Measurements from ENCODE around the gene ARMH2. TPM values are rescaled to one million over a fixed set of nuclear protein-coding genes. Genes with fewer than 3 reads are reported as not detected.
A peak's percentile ranks its signal among the peaks of the same experiment; 100 is the strongest.

The ARMH2 gene
- total and polyA plus RNA-seq, 9 of the 15 experiments (the other 6 are each of a cell fraction or from before 2014, with no cell fraction given) = not detected

GRCh38 chr6:24763578-24763977 lies 35.1 kb downstream of the ARMH2 start (continued):
- TF ChIP-seq ZEB2 (IDR thresholded peaks at IDR 0.05) (0 out of 2 replicates have a peak, but pooled peaks have one; percentile 15), YBX1 (IDR thresholded peaks at IDR 0.05) (no peak), ZNF316 (IDR thresholded peaks at IDR 0.05) (0 out of 2 replicates have a peak, but pooled peaks have one; percentile 18), THAP7 (CRISPR knock-in tag; IDR thresholded peaks at IDR 0.05) (no peak), DDX20 (tag; IDR thresholded peaks at IDR 0.05; ENCODE audit: low read depth) (no peak), PML (IDR thresholded peaks at IDR 0.05; ENCODE audit: low read length) (no peak), CBFA2T2 (conservative IDR thresholded peaks at IDR 0.05) (0 out of 2 replicates have a peak, but pooled peaks have one; percentile 11), STAG1 (CRISPR knock-in tag; IDR thresholded peaks at IDR 0.05; ENCODE audit: borderline replicate concordance) (no peak)

- Histone ChIP-seq H3K4me3 (no peak overlapping the region), H4K20me1 (replicated peaks; ENCODE audit: control insufficient read depth, insufficient read depth, low read length) (no peaks in the 10 kb centered on the region), H3K36me3 (ENCODE audit: control insufficient read depth, insufficient read depth, low read length) (no peaks in the 10 kb centered on the region), H3K9ac (ENCODE audit: insufficient read depth in 1 of 2, low read depth in 2 of 2, low read length in 2 of 2) (no peak overlapping the region), H3K79me2 (ENCODE audit: control insufficient read depth, insufficient read depth, low read length) (no peaks in the 10 kb centered on the region), H3K9me3 (replicated peaks; ENCODE audit: control insufficient read depth, insufficient read depth, low read depth, low read length) (no peaks in the 10 kb centered on the region), H3K4me2 (ENCODE audit: insufficient read depth, low read length) (no peak overlapping the region), H2AFZ (ENCODE audit: low read depth, low read length) (peak overlapping the region; percentile 71; the same call in 1 of the 2 replicates), H3K27me3 (ENCODE audit: control insufficient read depth in 2 of 2, insufficient read depth in 2 of 2, low read length in 2 of 2) (no peaks in the 10 kb centered on the region), H3K4me1 (replicated peaks in 1 of 2; ENCODE audit: control insufficient read depth in 2 of 2, insufficient read depth in 2 of 2, low read length in 2 of 2) (peaks cover 0 to 10% of the 10 kb centered on the region in 2 experiments; a peak in 2 of 5 replicates), H3K9me1 (ENCODE audit: control insufficient read depth, insufficient read depth, low read length) (no peaks in the 10 kb centered on the region), H3K27ac (ENCODE audit: extremely low read depth, low read depth, low read length) (no peak overlapping the region)
- ChIA-PET POLR2A (interaction anchor here (1.1 to 2.4 kb wide), 3 partner anchors 10 to 43 kb away, joined by 3 to 8 read pairs (median 7); partner anchors contain the start of gene C6orf62), CTCF (ENCODE audit: low intra/inter-chr PET ratio) (no interaction called here)
- intact Hi-C loops (cut with micrococcal nuclease) = loop anchor here (2.0 kb wide), 1 partner anchor 41 kb away; no protein-coding TSS in a partner anchor
- in situ Hi-C loops (cut with MboI) = loop anchor here (10.0 kb wide), 1 partner anchor 187 kb away; no protein-coding TSS in a partner anchor
- BruUV-seq (replicated peaks) = no TSS peak
- ATAC-seq = no peak
- no peak for DNase-seq (ENCODE audit: extremely low read depth in 1 of 4, low spot score in 3 of 4)
- TF ChIP-seq TGIF2 (CRISPR knock-in tag; IDR thresholded peaks at IDR 0.05) = no peak
- no peak for TF ChIP-seq U2AF2 (optimal IDR thresholded peaks at IDR 0.05; ENCODE audit: low read depth, low read length)
- TF ChIP-seq SPI1 (IDR thresholded peaks at IDR 0.05; ENCODE audit: borderline replicate concordance, low read depth, low read length) = 0 out of 2 replicates have a peak, but pooled peaks have one; percentile 18
- no peak for FAIRE-seq
These were observed 36.9 kb downstream of the ARMH2 start for GRCh38 chr6:24761851-24762250.

All from K562 (cell line).